HL-60/S4 treated with phorbol 12-myristate 13-acetate at 8.2 ng/mL for 4 days and 3 days (cell line): ENCODE data around the gene TNIK.

Experiments used
- in situ Hi-C: fragments of 300-500 bp; cut with MboI; formaldehyde crosslinking; loops from 2 replicates; pipeline ENCODE4 v1.15.0; 2022; ENCODE audit warnings: low sequenced_read_pairs

The TNIK gene

GRCh38 chr3:171240504-171240835 is 219.7 kb downstream of the TNIK start:
- in situ Hi-C loops: no loop called here

GRCh38 chr3:171239757-171240503 is 220.3 kb downstream of the TNIK start:
- in situ Hi-C loops: no loop called here

- in situ Hi-C loops: no loop called here
Observed at GRCh38 chr3:171237009-171237385, 223.2 kb downstream of the TNIK start.

GRCh38 chr3:171236265-171237008 is 223.8 kb downstream of the TNIK start:
- in situ Hi-C loops: no loop called here

- in situ Hi-C loops: no loop called here
Observed at GRCh38 chr3:171234298-171235010, 225.8 kb downstream of the TNIK start.

- in situ Hi-C loops: no loop called here
Observed at GRCh38 chr3:171231361-171231760, 228.8 kb downstream of the TNIK start.

GRCh38 chr3:171230865-171231264 is 229.3 kb downstream of the TNIK start:
- in situ Hi-C loops: no loop called here

- in situ Hi-C loops: no loop called here
Observed at GRCh38 chr3:171229173-171229572, 231.0 kb downstream of the TNIK start.

- in situ Hi-C loops: no loop called here
Observed at GRCh38 chr3:171228240-171228639, 232.0 kb downstream of the TNIK start.

GRCh38 chr3:171227828-171228227 is 232.4 kb downstream of the TNIK start:
- in situ Hi-C loops: no loop called here

- in situ Hi-C loops: no loop called here
Observed at GRCh38 chr3:171227359-171227758, 232.8 kb downstream of the TNIK start.

- in situ Hi-C loops: no loop called here
Observed at GRCh38 chr3:171226794-171227193, 233.4 kb downstream of the TNIK start.

GRCh38 chr3:171225708-171226107 is 234.5 kb downstream of the TNIK start:
- in situ Hi-C loops: no loop called here

- in situ Hi-C loops: no loop called here
Observed at GRCh38 chr3:171225165-171225564, 235.0 kb downstream of the TNIK start.

- in situ Hi-C loops: no loop called here
Observed at GRCh38 chr3:171223396-171223795, 236.8 kb downstream of the TNIK start.

GRCh38 chr3:171222995-171223394 is 237.2 kb downstream of the TNIK start:
- in situ Hi-C loops: no loop called here

- in situ Hi-C loops: no loop called here
Observed at GRCh38 chr3:171221597-171221996, 238.6 kb downstream of the TNIK start.

GRCh38 chr3:171221104-171221503 is 239.1 kb downstream of the TNIK start:
- in situ Hi-C loops: no loop called here

- in situ Hi-C loops: no loop called here
Observed at GRCh38 chr3:171219258-171219657, 240.9 kb downstream of the TNIK start.

GRCh38 chr3:171218069-171218468 is 242.1 kb downstream of the TNIK start:
- in situ Hi-C loops: no loop called here

- in situ Hi-C loops: no loop called here
Observed at GRCh38 chr3:171213907-171214306, 246.3 kb downstream of the TNIK start.

GRCh38 chr3:171213178-171213577 is 247.0 kb downstream of the TNIK start:
- in situ Hi-C loops: no loop called here
